HL-60 (cell line): ENCODE results near the gene PDS5B.

Experiments
- POLR2AphosphoS5 ChIP-seq: IDR thresholded peaks from 2 replicates; pipeline ENCODE4 v1.6.1; 2012; ENCODE audit warnings: low read depth
- SPI1 ChIP-seq: IDR thresholded peaks from 2 replicates; pipeline ENCODE4 v1.6.1; 2012; ENCODE audit warnings: low read depth, mild to moderate bottlenecking, borderline replicate concordance
- TF ChIP-seq, protein P1 (sequence below): IDR thresholded peaks from 2 replicates; pipeline ENCODE4 v1.6.1; 2012; ENCODE audit warnings: low read depth; ENCODE audit not compliant: insufficient replicate concordance
- TF ChIP-seq, protein P2 (sequence below): IDR thresholded peaks from one replicate; pipeline ENCODE4 v1.5.1; 2011; ENCODE audit warnings: low read length, control low read depth, inconsistent platforms; ENCODE audit not compliant: insufficient read depth

DNA sequence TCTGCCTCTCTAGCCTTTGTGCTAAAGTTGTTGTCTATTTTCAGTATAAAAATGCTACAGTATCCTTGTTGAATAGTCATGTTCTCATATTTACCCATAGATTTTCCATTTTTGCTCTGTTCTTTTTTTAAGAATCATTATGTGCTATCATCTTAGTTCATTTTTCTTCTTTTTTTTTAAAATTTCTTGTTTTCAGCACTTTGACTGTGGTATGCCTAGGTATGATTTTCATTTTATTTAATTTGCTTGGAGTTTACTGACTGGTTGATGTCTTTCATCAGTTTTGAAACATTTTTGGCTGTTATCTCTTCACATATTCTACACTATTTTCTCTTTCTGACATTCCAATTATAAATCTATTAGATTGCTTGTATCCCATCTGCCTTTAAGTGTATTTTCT, 192.9 kb downstream of the PDS5B start:
- TF ChIP-seq, protein P1, sequence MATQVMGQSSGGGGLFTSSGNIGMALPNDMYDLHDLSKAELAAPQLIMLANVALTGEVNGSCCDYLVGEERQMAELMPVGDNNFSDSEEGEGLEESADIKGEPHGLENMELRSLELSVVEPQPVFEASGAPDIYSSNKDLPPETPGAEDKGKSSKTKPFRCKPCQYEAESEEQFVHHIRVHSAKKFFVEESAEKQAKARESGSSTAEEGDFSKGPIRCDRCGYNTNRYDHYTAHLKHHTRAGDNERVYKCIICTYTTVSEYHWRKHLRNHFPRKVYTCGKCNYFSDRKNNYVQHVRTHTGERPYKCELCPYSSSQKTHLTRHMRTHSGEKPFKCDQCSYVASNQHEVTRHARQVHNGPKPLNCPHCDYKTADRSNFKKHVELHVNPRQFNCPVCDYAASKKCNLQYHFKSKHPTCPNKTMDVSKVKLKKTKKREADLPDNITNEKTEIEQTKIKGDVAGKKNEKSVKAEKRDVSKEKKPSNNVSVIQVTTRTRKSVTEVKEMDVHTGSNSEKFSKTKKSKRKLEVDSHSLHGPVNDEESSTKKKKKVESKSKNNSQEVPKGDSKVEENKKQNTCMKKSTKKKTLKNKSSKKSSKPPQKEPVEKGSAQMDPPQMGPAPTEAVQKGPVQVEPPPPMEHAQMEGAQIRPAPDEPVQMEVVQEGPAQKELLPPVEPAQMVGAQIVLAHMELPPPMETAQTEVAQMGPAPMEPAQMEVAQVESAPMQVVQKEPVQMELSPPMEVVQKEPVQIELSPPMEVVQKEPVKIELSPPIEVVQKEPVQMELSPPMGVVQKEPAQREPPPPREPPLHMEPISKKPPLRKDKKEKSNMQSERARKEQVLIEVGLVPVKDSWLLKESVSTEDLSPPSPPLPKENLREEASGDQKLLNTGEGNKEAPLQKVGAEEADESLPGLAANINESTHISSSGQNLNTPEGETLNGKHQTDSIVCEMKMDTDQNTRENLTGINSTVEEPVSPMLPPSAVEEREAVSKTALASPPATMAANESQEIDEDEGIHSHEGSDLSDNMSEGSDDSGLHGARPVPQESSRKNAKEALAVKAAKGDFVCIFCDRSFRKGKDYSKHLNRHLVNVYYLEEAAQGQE = no peak
- TF ChIP-seq, protein P2, sequence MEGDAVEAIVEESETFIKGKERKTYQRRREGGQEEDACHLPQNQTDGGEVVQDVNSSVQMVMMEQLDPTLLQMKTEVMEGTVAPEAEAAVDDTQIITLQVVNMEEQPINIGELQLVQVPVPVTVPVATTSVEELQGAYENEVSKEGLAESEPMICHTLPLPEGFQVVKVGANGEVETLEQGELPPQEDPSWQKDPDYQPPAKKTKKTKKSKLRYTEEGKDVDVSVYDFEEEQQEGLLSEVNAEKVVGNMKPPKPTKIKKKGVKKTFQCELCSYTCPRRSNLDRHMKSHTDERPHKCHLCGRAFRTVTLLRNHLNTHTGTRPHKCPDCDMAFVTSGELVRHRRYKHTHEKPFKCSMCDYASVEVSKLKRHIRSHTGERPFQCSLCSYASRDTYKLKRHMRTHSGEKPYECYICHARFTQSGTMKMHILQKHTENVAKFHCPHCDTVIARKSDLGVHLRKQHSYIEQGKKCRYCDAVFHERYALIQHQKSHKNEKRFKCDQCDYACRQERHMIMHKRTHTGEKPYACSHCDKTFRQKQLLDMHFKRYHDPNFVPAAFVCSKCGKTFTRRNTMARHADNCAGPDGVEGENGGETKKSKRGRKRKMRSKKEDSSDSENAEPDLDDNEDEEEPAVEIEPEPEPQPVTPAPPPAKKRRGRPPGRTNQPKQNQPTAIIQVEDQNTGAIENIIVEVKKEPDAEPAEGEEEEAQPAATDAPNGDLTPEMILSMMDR = no peak
- TF ChIP-seq POLR2AphosphoS5 = no peak
- no peak for TF ChIP-seq SPI1
